ENCODE data around the gene ZBED3. TPM values are rescaled to one million over a fixed set of nuclear protein-coding genes. Genes with fewer than 3 reads are reported as not detected.

Gene ZBED3
- total RNA-seq, 2 donors from 2014 or later = 0.94 to 2.0 TPM

DNA sequence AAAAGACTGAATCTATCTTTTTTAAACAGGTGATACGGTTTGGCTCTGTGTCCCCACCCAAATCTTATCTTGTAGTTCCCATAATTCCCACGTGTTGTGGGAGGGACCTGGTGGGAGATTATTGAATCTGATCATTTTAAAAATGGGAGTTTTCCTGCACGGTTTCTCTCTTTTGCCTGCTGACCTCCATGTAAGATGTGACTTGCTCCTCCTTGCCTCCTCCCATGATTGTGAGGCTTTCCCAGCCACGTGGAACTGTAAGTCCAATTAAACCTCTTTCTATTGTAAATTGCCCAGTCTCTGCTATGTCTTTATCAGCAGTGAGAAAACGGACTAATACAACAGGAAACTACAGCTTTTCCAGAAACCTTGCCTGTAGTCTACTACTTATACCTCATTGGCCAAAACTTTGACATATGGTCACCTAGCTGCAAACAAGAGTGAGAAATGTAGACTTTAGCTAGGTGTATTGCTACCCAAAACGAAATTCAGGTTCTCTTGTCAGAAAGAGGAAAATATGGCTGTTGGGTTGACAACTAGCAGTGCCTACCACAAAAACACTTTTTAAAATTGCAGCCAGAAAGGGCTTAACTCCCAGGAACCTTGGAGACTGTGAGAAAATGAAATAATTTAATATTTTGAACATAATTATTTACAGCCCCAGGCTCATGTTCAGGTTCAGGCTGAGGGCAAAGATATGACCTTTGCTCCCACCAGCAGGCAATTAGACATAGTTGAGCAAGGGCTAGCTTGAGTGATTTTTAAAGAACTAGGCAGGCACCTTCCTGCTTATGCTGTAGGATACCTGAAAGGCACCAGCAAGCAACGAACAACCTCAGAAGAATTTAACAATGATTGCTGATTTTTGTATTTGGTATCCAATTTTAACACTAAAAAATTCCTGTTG is 64.3 kb downstream of the ZBED3 start:
- DNase-seq (no peak), ATAC-seq (no peak)
- Mint-ChIP-seq H3K27ac (no peak overlapping the region), H3K27me3 (peaks cover 25% of the 10 kb centered on the region), H3K4me3 (no peak overlapping the region), H3K4me1 (no peaks in the 10 kb centered on the region), H3K36me3 (ENCODE audit: low read depth) (peaks cover 5% of the 10 kb centered on the region)
- H3K9me3 ChIP-seq (ENCODE audit: control insufficient read depth, low read length, poor library complexity, severe bottlenecking) = no peaks in the 10 kb centered on the region

Other genes with a start within 250 kb of the ZBED3 start
- 1 to 10 TPM; 1.2 to 1.5 TPM for gene S100Z, start 237.3 kb downstream of the ZBED3 start, total RNA-seq
- gene CRHBP, start 134.2 kb downstream of the ZBED3 start, total RNA-seq = under 1 TPM in 1 of 2 donors, not detected in 1; 0.50 TPM
- gene AGGF1, start 56.9 kb downstream of the ZBED3 start, total RNA-seq = 10 to 100 TPM; 14.1 to 14.8 TPM
- gene PDE8B, start 123.4 kb upstream of the ZBED3 start, total RNA-seq = under 1 TPM in 1 of 2 donors, not detected in 1; 0.29 TPM

Measured in T-helper 17 cell (primary cell).